PC-3 (cell line): ENCODE data around the gene TCL1A. TPM values are rescaled to one million over a fixed set of nuclear protein-coding genes. Genes with fewer than 3 reads are reported as not detected.
"Not testable (repeated sequence)": the region's sequence is repeated elsewhere in the genome, so short reads cannot be mapped to it uniquely, and the experiment has no call there.

Source experiments
- ATAC-seq: fragments of 200-7000 bp; cut with Tn5 transposase; 2 replicates; pipeline ENCODE4 v1.9.1; 2020; ENCODE audit warnings: mild to moderate bottlenecking, moderate library complexity
- Bru-seq: library from RNA; stranded (reverse); fragments of 400-500 nt; gene quantifications from one replicate; lab custom pipeline; 2021; lab: Mats Ljungman, UMichigan
- BruChase-seq, 2 experiments: library from RNA; stranded (reverse); fragments of 400-500 nt; gene quantifications; one replicate each; lab custom pipeline; 2021; lab: Mats Ljungman, UMichigan
- BruUV-seq: library from RNA; stranded (reverse); fragments of 400-500 nt; replicated peaks from 2 replicates; lab custom pipeline; 2021; lab: Mats Ljungman, UMichigan
- CTCF ChIA-PET: fragments of 300-600 bp; sonication (Branson Sonifier 250); formaldehyde crosslinking; loops from one replicate; lab custom pipeline; 2022; ENCODE audit warnings: antibody characterized with exemption; lab: Charles Lee
- POLR2A ChIA-PET: fragments of 300-600 bp; sonication (Branson Sonifier 250); formaldehyde crosslinking; loops from one replicate; lab custom pipeline; 2022; ENCODE audit warnings: antibody characterized with exemption; ENCODE audit not compliant: unreplicated experiment; lab: Charles Lee
- DNase-seq: peaks from one replicate; pipeline ENCODE4 v3.0.0-alpha.2; 2015
- H2AFZ ChIP-seq: fragments of 300-600 bp; sonication (generic); 2 replicates; pipeline ENCODE4 v1.6.0; 2016; ENCODE audit warnings: antibody characterized with exemption, low read length
- H3F3A ChIP-seq: fragments of 300-600 bp; sonication (generic); one replicate; pipeline ENCODE4 v1.6.0; 2017; ENCODE audit warnings: antibody characterized with exemption, low read length, control low read depth, mild to moderate bottlenecking; ENCODE audit not compliant: unreplicated experiment
- H3K27ac ChIP-seq: fragments of 300-600 bp; sonication (generic); 2 replicates; pipeline ENCODE4 v1.5.1; 2016; ENCODE audit warnings: mild to moderate bottlenecking, low read length
- H3K27me3 ChIP-seq: fragments of 300-600 bp; sonication (generic); 2 replicates; pipeline ENCODE4 v1.6.1; 2016; ENCODE audit warnings: low read length, mixed read lengths
- H3K36me3 ChIP-seq: fragments of 300-600 bp; sonication (generic); 2 replicates; pipeline ENCODE4 v1.6.1; 2016; ENCODE audit warnings: low read depth, mixed run types, low read length, mixed read lengths
- H3K4me1 ChIP-seq: fragments of 300-600 bp; sonication (generic); 2 replicates; pipeline ENCODE4 v1.5.1; 2016; ENCODE audit warnings: low read length; ENCODE audit not compliant: insufficient read depth
- H3K4me2 ChIP-seq: fragments of 300-600 bp; sonication (generic); 2 replicates; pipeline ENCODE4 v1.6.0; 2016; ENCODE audit warnings: low read length
- H3K4me3 ChIP-seq: fragments of 300-600 bp; sonication (generic); 2 replicates; pipeline ENCODE4 v1.5.1; 2016; ENCODE audit warnings: mild to moderate bottlenecking, low read length, mixed read lengths
- H3K79me2 ChIP-seq: fragments of 300-600 bp; sonication (generic); 2 replicates; pipeline ENCODE4 v1.6.1; 2017; ENCODE audit warnings: low read length, mixed read lengths
- H3K9ac ChIP-seq: fragments of 300-600 bp; sonication (generic); 2 replicates; pipeline ENCODE4 v1.6.0; 2016; ENCODE audit warnings: mild to moderate bottlenecking, low read length
- H3K9me2 ChIP-seq: fragments of 300-600 bp; sonication (generic); replicated peaks from 2 replicates; pipeline ENCODE4 v1.6.1; 2016; ENCODE audit warnings: mixed run types, low read length, mixed read lengths
- H3K9me3 ChIP-seq: fragments of 300-600 bp; sonication (generic); 2 replicates; pipeline ENCODE4 v1.6.1; 2016; ENCODE audit warnings: low read length, mixed read lengths
- H4K20me1 ChIP-seq: fragments of 300-600 bp; sonication (generic); 2 replicates; pipeline ENCODE4 v1.6.1; 2016; ENCODE audit warnings: low read length, mixed read lengths
- EZH2 ChIP-seq: fragments of 300-600 bp; sonication (generic); IDR thresholded peaks from one replicate; pipeline ENCODE4 v1.6.1; 2017; ENCODE audit warnings: antibody characterized with exemption, mild to moderate bottlenecking, low read length; ENCODE audit not compliant: unreplicated experiment
- EZH2phosphoT487 ChIP-seq: fragments of 300-600 bp; sonication (generic); IDR thresholded peaks from 2 replicates; pipeline ENCODE4 v1.6.1; 2018; ENCODE audit warnings: mild to moderate bottlenecking, antibody characterized with exemption, low read length, borderline replicate concordance
- intact Hi-C: fragments of 100-400 bp; cut with micrococcal nuclease; formaldehyde crosslinking; loops from 2 replicates; pipeline ENCODE4 v1.9.0; 2023
- long read RNA-seq: library from polyadenylated mRNA; unstranded; transcript quantifications from one replicate; pipeline ENCODE4 v2.0.0, GENCODE V29; 2021; ENCODE audit not compliant: unreplicated experiment
- total RNA-seq: library from RNA; depleted of rRNA; stranded (reverse); fragments of >200 nt; gene quantifications from 2 replicates; pipeline ENCODE4 v1.2.3, GENCODE V29; 2014; rRNA removed
- TF ChIP-seq, protein P1 (sequence below): fragments of 300-600 bp; sonication (generic); conservative IDR thresholded peaks from 2 replicates; pipeline ENCODE4 v1.5.1; 2017; ENCODE audit warnings: antibody characterized with exemption, low read depth, mild to moderate bottlenecking, low read length

TCL1A gene, protein sequence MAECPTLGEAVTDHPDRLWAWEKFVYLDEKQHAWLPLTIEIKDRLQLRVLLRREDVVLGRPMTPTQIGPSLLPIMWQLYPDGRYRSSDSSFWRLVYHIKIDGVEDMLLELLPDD
- total RNA-seq (not detected in 2 replicates), Bru-seq, nascent RNA (not detected), BruChase-seq, experiment 1, labeled RNA remaining after a 6-hour chase (not detected), BruChase-seq, experiment 2, labeled RNA remaining after a 2-hour chase (not detected)
- long read RNA-seq, result 0 reads

DNA sequence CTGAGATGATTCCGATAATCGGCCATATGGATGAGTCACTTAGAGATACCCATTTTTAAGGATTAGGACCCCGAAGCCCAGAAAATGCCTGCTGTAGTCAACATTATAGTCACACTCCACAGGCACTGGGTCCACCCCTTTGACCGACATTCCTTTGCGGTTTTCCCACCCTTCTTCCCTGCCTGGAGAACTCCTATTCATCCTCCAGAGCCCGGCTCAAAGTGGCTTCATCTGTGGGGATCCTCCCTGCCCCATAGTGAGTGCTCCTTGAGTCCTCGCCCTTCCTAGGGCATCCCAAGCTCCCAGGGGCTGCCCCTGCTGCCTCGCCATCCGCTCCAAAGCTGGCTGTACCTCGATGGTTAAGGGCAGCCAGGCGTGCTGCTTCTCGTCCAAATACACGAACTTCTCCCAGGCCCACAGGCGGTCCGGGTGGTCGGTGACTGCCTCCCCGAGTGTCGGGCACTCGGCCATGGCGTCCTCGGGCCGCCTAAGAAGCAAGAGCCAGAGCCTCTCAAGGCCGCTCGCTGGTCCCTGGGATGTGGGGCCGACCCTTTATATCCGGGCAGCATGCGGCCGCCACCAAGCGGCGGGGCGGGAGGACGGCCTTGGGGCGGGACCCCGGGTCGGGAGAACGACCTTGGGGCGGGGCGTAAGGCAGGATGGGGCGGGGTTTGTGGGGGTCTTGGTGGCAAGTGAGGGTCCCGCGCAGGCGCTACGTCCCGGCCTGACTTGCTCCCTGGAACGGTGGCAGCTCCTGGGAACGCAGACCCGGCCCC, at the start of gene TCL1A:
Gene TCL1A, minus strand, starts transcription at position 530 of the 776 bp plus-strand sequence. Its CDS starts 59 bp downstream, at position 471.
- no peak for ATAC-seq
- Histone ChIP-seq H3K27me3 (peaks cover 49% of the 10 kb centered on the region), H3K4me3 (no peak within 1 kb of the TSS), H3K9me3 (no peaks in the 10 kb centered on the region), H3K27ac (no peak within 1 kb of the TSS), H3K4me2 (no peak within 1 kb of the TSS), H3K36me3 (no peaks in the 10 kb centered on the region), H2AFZ (no peak within 1 kb of the TSS), H3F3A (no peaks in the 10 kb centered on the region), H3K9ac (no peak within 1 kb of the TSS), H3K79me2 (no peaks in the 10 kb centered on the region), H3K4me1 (no peaks in the 10 kb centered on the region), H3K9me2 (no peaks in the 10 kb centered on the region), H4K20me1 (no peaks in the 10 kb centered on the region)
- ChIA-PET POLR2A (no interaction called here), CTCF (no interaction called here)
- TF ChIP-seq, protein P1, sequence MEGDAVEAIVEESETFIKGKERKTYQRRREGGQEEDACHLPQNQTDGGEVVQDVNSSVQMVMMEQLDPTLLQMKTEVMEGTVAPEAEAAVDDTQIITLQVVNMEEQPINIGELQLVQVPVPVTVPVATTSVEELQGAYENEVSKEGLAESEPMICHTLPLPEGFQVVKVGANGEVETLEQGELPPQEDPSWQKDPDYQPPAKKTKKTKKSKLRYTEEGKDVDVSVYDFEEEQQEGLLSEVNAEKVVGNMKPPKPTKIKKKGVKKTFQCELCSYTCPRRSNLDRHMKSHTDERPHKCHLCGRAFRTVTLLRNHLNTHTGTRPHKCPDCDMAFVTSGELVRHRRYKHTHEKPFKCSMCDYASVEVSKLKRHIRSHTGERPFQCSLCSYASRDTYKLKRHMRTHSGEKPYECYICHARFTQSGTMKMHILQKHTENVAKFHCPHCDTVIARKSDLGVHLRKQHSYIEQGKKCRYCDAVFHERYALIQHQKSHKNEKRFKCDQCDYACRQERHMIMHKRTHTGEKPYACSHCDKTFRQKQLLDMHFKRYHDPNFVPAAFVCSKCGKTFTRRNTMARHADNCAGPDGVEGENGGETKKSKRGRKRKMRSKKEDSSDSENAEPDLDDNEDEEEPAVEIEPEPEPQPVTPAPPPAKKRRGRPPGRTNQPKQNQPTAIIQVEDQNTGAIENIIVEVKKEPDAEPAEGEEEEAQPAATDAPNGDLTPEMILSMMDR, result no peak
- TF ChIP-seq EZH2 (no peak), EZH2phosphoT487 (no peak)
- no TSS peak for BruUV-seq
- no peak for DNase-seq
- intact Hi-C loops, result no loop called here

DNA sequence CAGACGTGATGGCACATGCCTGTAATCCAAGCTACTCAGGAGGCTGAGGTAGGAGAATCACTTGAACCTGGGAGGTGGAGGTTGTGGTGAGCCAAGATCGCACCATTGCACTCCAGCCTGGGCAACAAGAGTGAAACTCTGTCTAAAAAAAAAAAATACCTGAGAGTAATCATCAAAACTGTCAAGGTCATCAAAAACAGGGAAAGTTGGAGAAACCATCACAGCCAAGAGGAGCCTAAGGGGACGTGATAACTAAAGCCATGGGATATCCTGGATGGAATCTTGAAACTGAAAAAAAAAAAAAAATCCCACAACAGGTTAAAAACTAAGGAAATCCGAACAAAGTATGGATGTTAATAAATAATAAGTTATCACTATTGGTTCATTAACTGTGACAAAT, 49.1 kb upstream of the TCL1A start:
- H3K27me3 ChIP-seq, result peaks cover 13% of the 10 kb centered on the region; the same call in 1 of the 2 replicates
- POLR2A ChIA-PET, H4K20me1 ChIP-seq, H3K4me2 ChIP-seq, H3K9ac ChIP-seq, H3K9me2 ChIP-seq, intact Hi-C loops, H2AFZ ChIP-seq, ATAC-seq, H3K79me2 ChIP-seq, H3K4me3 ChIP-seq, H3K4me1 ChIP-seq, H3K27ac ChIP-seq, H3K36me3 ChIP-seq, BruUV-seq, H3F3A ChIP-seq, H3K9me3 ChIP-seq, CTCF ChIA-PET, DNase-seq: not testable (repeated sequence)

DNA sequence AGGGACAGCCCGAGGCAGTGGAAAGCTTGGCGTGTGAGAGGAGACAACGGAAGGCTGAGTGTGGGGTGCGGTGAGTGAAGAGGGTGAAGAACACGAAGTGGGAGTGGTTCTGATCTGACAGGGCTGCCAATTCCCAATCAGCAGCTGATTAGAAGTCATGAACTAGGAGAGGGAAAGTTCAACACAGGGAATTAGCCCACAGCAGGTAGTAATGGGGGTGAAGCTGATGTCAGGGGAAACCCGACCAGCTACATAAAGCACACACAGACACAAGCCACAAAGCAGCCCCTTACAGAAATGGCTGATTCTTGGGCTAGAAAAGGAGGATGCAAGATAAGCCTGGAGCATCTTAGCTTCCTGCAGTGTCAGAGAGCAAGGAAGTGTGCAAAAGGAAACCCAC, 47.5 kb upstream of the TCL1A start:
- Histone ChIP-seq H3K4me1 (no peaks in the 10 kb centered on the region), H3K27ac (no peak overlapping the region), H3K4me3 (no peak overlapping the region), H3F3A (no peaks in the 10 kb centered on the region), H3K9me3 (no peaks in the 10 kb centered on the region), H3K27me3 (peaks cover 13% of the 10 kb centered on the region; the same call in 1 of the 2 replicates), H3K9ac (no peak overlapping the region), H4K20me1 (no peaks in the 10 kb centered on the region), H3K4me2 (no peak overlapping the region), H3K79me2 (no peaks in the 10 kb centered on the region), H3K36me3 (no peaks in the 10 kb centered on the region), H2AFZ (no peak overlapping the region), H3K9me2 (no peaks in the 10 kb centered on the region)
- DNase-seq, result no peak
- ChIA-PET CTCF (no interaction called here), POLR2A (no interaction called here)
- ATAC-seq, result no peak
- no TSS peak for BruUV-seq
- no peak for TF ChIP-seq EZH2
- TF ChIP-seq, protein P1, result no peak
- intact Hi-C loops, result no loop called here
